A549 (cell line): Measurements from ENCODE around the gene TCP11X2. TPM values are rescaled to one million over a fixed set of nuclear protein-coding genes. Genes with fewer than 3 reads are reported as not detected.
A peak's percentile ranks its signal among the peaks of the same experiment; 100 is the strongest.
"Not testable (repeated sequence)": the region's sequence is repeated elsewhere in the genome, so short reads cannot be mapped to it uniquely, and the experiment has no call there.

ENCODE experiments used
- ATAC-seq, 2 experiments: fragments of 200-7000 bp in 1 of 2; fragments of >200 bp in 1 of 2; cut with Nextera tagmentation in 1 of 2; cut with Tn5 transposase in 1 of 2; 3 replicates each; pipeline versions ENCODE4 v1.8.0 to v1.9.1; 2018 to 2020; ENCODE audit warnings: mild to moderate bottlenecking in 1 of 2, moderate library complexity in 1 of 2
- CTCF ChIA-PET: fragments of 300-600 bp; sonication (Branson Sonifier 250); formaldehyde crosslinking; extraction: SDS; loops from one replicate; lab custom pipeline; 2021; ENCODE audit warnings: antibody characterized with exemption, inconsistent platforms; lab: Yijun Ruan, JAX
- POLR2A ChIA-PET: fragments of 350-600 bp; formaldehyde crosslinking; extraction: SDS; loops from one replicate; lab custom pipeline; 2021; ENCODE audit warnings: antibody characterized with exemption, inconsistent platforms; lab: Yijun Ruan, JAX
- DNase-seq, 2 experiments: peaks; one replicate each; pipeline versions ENCODE4 v3.0.0 to v3.0.0-alpha.2; 2011 to 2016; ENCODE audit warnings: low read depth in 1 of 2, low spot score in 1 of 2
- FAIRE-seq: peaks from 2 replicates; lab custom pipeline; 2011; peaks lifted over from hg19 to GRCh38; lab: Jason Lieb, UNC
- H3K27ac ChIP-seq, 2 experiments: fragments of >200 bp; sonication (Bioruptor Twin); formaldehyde crosslinking; 3 replicates each; pipeline ENCODE4 v1.5.1; 2016 to 2017
- H3K4me1 ChIP-seq: fragments of >200 bp; sonication (Bioruptor Twin); formaldehyde crosslinking; 3 replicates; pipeline ENCODE4 v1.6.1; 2016
- H3K4me2 ChIP-seq: fragments of >200 bp; sonication (Bioruptor Twin); formaldehyde crosslinking; 3 replicates; pipeline ENCODE4 v1.6.1; 2016
- H3K4me3 ChIP-seq: fragments of >200 bp; sonication (Bioruptor Twin); formaldehyde crosslinking; 3 replicates; pipeline ENCODE4 v1.5.1; 2016
- H3K9me3 ChIP-seq: fragments of >200 bp; sonication (Bioruptor Twin); formaldehyde crosslinking; 3 replicates; pipeline ENCODE4 v1.6.1; 2016
- WGBS: methylation state at CpG from one replicate; pipeline ENCODE4 v1.1.6; 2017; ENCODE audit errors: missing lambda C conversion rate; 5-methylcytosine and 5-hydroxymethylcytosine counted together
- polyA plus RNA-seq, 4 experiments: library from polyadenylated mRNA; depleted of rRNA in 3 of 4; stranded (reverse); fragments of >200 nt; fragmentation: RNase III in 1 of 4; extraction: RNeasy Plus Mini Kit Qiagen cat#74134 plus additional on column Dnase treatment in 1 of 4; gene quantifications; 2 replicates in 3 of 4; 3 replicates in 1 of 4; pipeline ENCODE4 v1.2.3, GENCODE V29; 2011 to 2017

The TCP11X2 gene
- polyA plus RNA-seq, 2 of the 4 experiments (the other 2 are of a cell fraction), result not detected

DNA sequence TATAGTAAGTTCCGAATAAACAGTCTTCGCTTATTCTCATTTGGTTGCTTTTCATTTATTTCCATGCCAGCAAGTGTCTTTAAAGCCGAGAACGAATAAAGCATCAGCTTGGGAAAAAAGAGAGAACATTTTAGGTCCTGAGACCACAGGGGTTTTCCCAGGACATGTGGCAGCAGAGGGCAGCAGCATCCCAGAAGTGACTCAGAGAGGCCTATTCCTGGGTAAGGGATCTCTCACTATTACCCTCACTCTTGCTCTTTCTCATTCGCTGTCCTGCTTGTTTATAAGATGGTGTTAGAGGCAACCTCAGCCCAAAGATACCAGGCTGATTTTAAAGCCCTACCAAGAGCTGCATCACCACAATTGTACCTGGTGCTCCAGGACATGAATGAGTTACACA is 7.2 kb upstream of the TCP11X2 start:
- FAIRE-seq, result peak; percentile 81
- peak; percentile 59 to 77; a peak in 3 of 6 replicates for ATAC-seq
- H3K4me1 ChIP-seq, H3K4me3 ChIP-seq, POLR2A ChIA-PET, DNase-seq, CTCF ChIA-PET, H3K4me2 ChIP-seq, H3K9me3 ChIP-seq, H3K27ac ChIP-seq: not testable (repeated sequence)
- WGBS, result 0% methylated on average over 2 of the region's 5 CpGs

DNA sequence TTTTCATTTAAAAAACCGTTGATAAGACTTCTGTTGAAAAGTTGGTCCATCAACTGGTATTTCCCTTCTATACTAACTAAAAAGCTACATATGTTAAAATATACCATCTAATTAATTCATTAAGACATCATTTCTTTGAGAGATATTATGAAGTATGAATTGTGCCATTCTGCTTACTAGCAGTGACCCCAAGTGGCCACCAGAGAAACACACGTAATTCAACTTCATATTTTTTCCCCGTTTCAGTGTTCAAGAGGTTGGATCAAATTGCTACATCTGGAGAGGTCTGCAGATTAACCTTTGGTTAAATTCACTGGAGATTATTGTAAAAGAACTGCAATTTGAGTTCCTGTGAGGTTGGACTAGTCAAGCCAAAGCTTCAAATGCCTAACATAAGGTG is 1.4 kb downstream of the TCP11X2 start:
- DNase-seq, H3K27ac ChIP-seq, H3K4me2 ChIP-seq, H3K4me3 ChIP-seq, CTCF ChIA-PET, H3K4me1 ChIP-seq, POLR2A ChIA-PET, H3K9me3 ChIP-seq: not testable (repeated sequence)
- FAIRE-seq (peak; percentile 36), ATAC-seq (peak in 1 of 2 experiments; percentile 63; a peak in 3 of 6 replicates)
- no CpG with 5 or more reads among the region's 3 CpGs for WGBS

DNA sequence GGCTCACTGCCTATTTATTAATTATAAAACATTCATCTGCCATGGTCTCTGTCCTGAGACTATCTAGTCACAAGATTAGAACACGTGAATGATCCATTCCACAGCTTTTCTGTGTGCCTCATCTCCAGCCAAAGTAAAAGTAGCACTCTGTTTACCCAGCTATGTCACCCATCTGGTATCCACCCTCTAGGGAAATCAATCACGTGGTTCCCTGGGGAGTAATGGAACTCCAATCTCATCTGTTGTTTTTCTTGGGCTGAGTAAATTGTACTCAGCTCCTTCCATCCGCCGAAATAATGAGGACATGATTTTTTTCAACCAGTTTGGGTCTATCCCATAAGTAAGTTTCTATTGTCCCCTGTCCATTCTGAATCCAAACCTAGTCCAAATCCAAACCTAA is 13.0 kb downstream of the TCP11X2 start:
- ATAC-seq, H3K4me1 ChIP-seq, H3K27ac ChIP-seq, POLR2A ChIA-PET, H3K4me2 ChIP-seq, H3K4me3 ChIP-seq, DNase-seq, H3K9me3 ChIP-seq, CTCF ChIA-PET: not testable (repeated sequence)
- peak; percentile 92 for FAIRE-seq
- no CpG with 5 or more reads among the region's 4 CpGs for WGBS

DNA sequence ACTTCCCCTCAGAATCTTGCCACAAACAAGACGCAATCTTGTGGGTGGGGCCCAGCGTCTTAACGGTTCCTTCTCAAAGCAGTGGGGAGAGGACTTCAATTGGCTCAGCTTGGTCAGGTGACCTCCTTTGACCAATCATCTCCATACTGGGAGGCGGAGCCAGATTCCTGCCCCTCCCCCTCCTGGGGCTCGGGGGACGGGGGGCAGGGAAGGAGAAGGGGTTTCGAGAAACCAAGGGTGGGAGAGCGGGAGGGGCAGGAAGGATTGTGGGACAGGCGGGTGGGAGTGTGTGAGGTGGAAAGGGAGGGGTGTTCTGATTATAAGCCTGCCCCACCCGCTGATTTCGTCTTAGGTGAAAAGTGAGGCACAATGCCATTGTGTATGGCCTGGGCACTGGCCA is 31.7 kb downstream of the TCP11X2 start, which contains the start of gene NXF2B:
Gene NXF2B, minus strand, starts transcription at position 101 of the 400 bp plus-strand sequence. CDS start 59,972 bp downstream, outside the sequence.
- H3K27ac ChIP-seq, POLR2A ChIA-PET, H3K4me3 ChIP-seq, H3K9me3 ChIP-seq, H3K4me1 ChIP-seq, H3K4me2 ChIP-seq, DNase-seq, FAIRE-seq, CTCF ChIA-PET, ATAC-seq: not testable (repeated sequence)
- WGBS, result no CpG with 5 or more reads among the region's 11 CpGs

DNA sequence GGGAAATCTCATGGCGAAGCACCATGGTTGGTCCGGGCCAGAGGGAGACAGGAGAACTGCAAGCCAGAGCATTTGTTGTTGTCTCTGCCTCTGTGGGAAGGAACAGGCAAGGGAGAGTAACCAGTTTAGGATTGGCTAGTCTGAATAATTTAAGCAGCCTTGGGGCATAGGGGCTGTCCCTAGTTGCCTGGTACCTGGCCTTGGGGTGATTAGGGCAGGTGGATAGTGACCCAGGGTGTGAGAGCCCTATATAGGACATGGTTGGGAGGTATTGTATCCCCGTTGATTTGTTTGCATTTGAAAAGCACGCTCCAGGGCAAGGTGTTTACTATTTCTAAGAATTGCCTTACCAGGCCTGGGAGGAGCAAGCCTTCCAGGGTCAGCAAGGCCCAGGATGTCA is 57.1 kb downstream of the TCP11X2 start:
- H3K27ac ChIP-seq, H3K4me2 ChIP-seq, DNase-seq, H3K9me3 ChIP-seq, H3K4me3 ChIP-seq, ATAC-seq, CTCF ChIA-PET, FAIRE-seq, POLR2A ChIA-PET, H3K4me1 ChIP-seq: not testable (repeated sequence)
- WGBS, result no CpG with 5 or more reads among the region's 4 CpGs

Other genes with a start within 250 kb of the TCP11X2 start
- not detected in 2 replicates for gene NXF2, start 224.6 kb downstream of the TCP11X2 start, polyA plus RNA-seq (2011; rRNA removed)
- gene NXF2, start 224.6 kb downstream of the TCP11X2 start, polyA plus RNA-seq (2017; fragmentation: RNase III; extraction: RNeasy Plus Mini Kit Qiagen cat#74134 plus additional on column Dnase treatment), result not detected in 3 replicates
- gene NXF2B, start 31.8 kb downstream of the TCP11X2 start, polyA plus RNA-seq (2011; rRNA removed), result not detected in 2 replicates
- not detected in 3 replicates for gene NXF2B, start 31.8 kb downstream of the TCP11X2 start, polyA plus RNA-seq (2017; fragmentation: RNase III; extraction: RNeasy Plus Mini Kit Qiagen cat#74134 plus additional on column Dnase treatment)
- 0.30 and 1.2 TPM in 2 replicates for gene TMSB15A, start 44.9 kb upstream of the TCP11X2 start, polyA plus RNA-seq (2011; rRNA removed)
- gene TMSB15A, start 44.9 kb upstream of the TCP11X2 start, polyA plus RNA-seq (2017; fragmentation: RNase III; extraction: RNeasy Plus Mini Kit Qiagen cat#74134 plus additional on column Dnase treatment), result 0.46 to 0.48 TPM (median 0.46 TPM) in 3 replicates
- 23.7 and 24.6 TPM in 2 replicates for gene ARMCX5, start 127.7 kb upstream of the TCP11X2 start, polyA plus RNA-seq (2011; rRNA removed)
- gene ARMCX5, start 127.7 kb upstream of the TCP11X2 start, polyA plus RNA-seq (2017; fragmentation: RNase III; extraction: RNeasy Plus Mini Kit Qiagen cat#74134 plus additional on column Dnase treatment), result 8.2 to 10.5 TPM (median 8.9 TPM) in 3 replicates
- gene GPRASP1, start 179.7 kb upstream of the TCP11X2 start, polyA plus RNA-seq (2011; rRNA removed), result 0.78 and 0.87 TPM in 2 replicates
- gene GPRASP1, start 179.7 kb upstream of the TCP11X2 start, polyA plus RNA-seq (2017; fragmentation: RNase III; extraction: RNeasy Plus Mini Kit Qiagen cat#74134 plus additional on column Dnase treatment), result 0.47 to 0.63 TPM (median 0.50 TPM) in 3 replicates
- 6.3 and 6.7 TPM in 2 replicates for gene GPRASP2, start 240.6 kb upstream of the TCP11X2 start, polyA plus RNA-seq (2011; rRNA removed)
- gene GPRASP2, start 240.6 kb upstream of the TCP11X2 start, polyA plus RNA-seq (2017; fragmentation: RNase III; extraction: RNeasy Plus Mini Kit Qiagen cat#74134 plus additional on column Dnase treatment), result 5.7 to 6.1 TPM (median 5.9 TPM) in 3 replicates
- gene GPRASP3, start 248.9 kb upstream of the TCP11X2 start, polyA plus RNA-seq (2011; rRNA removed), result 4.4 and 4.6 TPM in 2 replicates
- gene GPRASP3, start 248.9 kb upstream of the TCP11X2 start, polyA plus RNA-seq (2017; fragmentation: RNase III; extraction: RNeasy Plus Mini Kit Qiagen cat#74134 plus additional on column Dnase treatment), result 4.7 to 5.0 TPM (median 4.9 TPM) in 3 replicates